Smooth muscle cell (in vitro differentiated cells): ENCODE data around the gene FZD10. TPM values are rescaled to one million over a fixed set of nuclear protein-coding genes. Genes with fewer than 3 reads are reported as not detected.

ENCODE experiments used
- DNase-seq: peaks from one replicate; lab custom pipeline; 2025; ENCODE audit not compliant: unreplicated experiment; lab: John Stamatoyannopoulos, UW
- H2AFZ ChIP-seq: fragments of 200-600 bp; sonication (generic); 2 replicates; pipeline ENCODE4 v1.6.0; 2016; ENCODE audit warnings: antibody characterized with exemption, low read depth, mild to moderate bottlenecking
- H3F3A ChIP-seq: fragments of 200-600 bp; sonication (generic); 2 replicates; pipeline ENCODE4 v1.6.0; 2017; ENCODE audit warnings: antibody characterized with exemption, low read depth
- H3K27ac ChIP-seq: fragments of 200-600 bp; sonication (generic); 2 replicates; pipeline ENCODE4 v1.5.1; 2016; ENCODE audit warnings: low read depth, mild to moderate bottlenecking
- H3K27me3 ChIP-seq: fragments of 200-600 bp; sonication (generic); 2 replicates; pipeline ENCODE4 v1.6.1; 2016; ENCODE audit warnings: low read depth, mild to moderate bottlenecking
- H3K36me3 ChIP-seq: fragments of 200-600 bp; sonication (generic); 2 replicates; pipeline ENCODE4 v1.5.1; 2016; ENCODE audit warnings: low read depth
- H3K4me1 ChIP-seq: fragments of 200-600 bp; sonication (generic); 2 replicates; pipeline ENCODE4 v1.5.1; 2016; ENCODE audit warnings: low read depth
- H3K4me2 ChIP-seq: fragments of 200-600 bp; sonication (generic); 2 replicates; pipeline ENCODE4 v1.6.0; 2016; ENCODE audit warnings: mild to moderate bottlenecking
- H3K4me3 ChIP-seq: fragments of 200-600 bp; sonication (generic); 2 replicates; pipeline ENCODE4 v1.5.1; 2016; ENCODE audit warnings: mild to moderate bottlenecking
- H3K79me2 ChIP-seq: fragments of 200-600 bp; sonication (generic); 2 replicates; pipeline ENCODE4 v1.6.0; 2016; ENCODE audit warnings: low read depth, mild to moderate bottlenecking
- H3K9ac ChIP-seq: fragments of 200-600 bp; sonication (generic); 2 replicates; pipeline ENCODE4 v1.6.0; 2016; ENCODE audit warnings: low read depth
- H3K9me3 ChIP-seq: fragments of 200-600 bp; sonication (generic); replicated peaks from 2 replicates; pipeline ENCODE4 v1.5.1; 2016; ENCODE audit warnings: low read depth
- H4K20me1 ChIP-seq: fragments of 200-600 bp; sonication (generic); 2 replicates; pipeline ENCODE4 v1.6.0; 2016; ENCODE audit warnings: low read depth
- WGBS: methylation state at CpG from one replicate; pipeline ENCODE4 v1.1.7; 2016; ENCODE audit warnings: low lambda C conversion rate; 5-methylcytosine and 5-hydroxymethylcytosine counted together
- polyA plus RNA-seq: library from polyadenylated mRNA; unstranded; fragments of >200 nt; fragmentation: Nextera tagmentation; extraction: Ambion mirVana; gene quantifications from 2 replicates; pipeline ENCODE4 v1.2.1, GENCODE V29; 2016
- total RNA-seq: library from RNA; depleted of rRNA; stranded (reverse); fragments of >200 nt; gene quantifications from 2 replicates; pipeline ENCODE4 v1.2.3, GENCODE V29; 2014
- TF ChIP-seq, protein P1 (sequence below): fragments of 200-600 bp; sonication (generic); IDR thresholded peaks from 2 replicates; pipeline ENCODE4 v1.5.1; 2017; ENCODE audit warnings: borderline replicate concordance, mild to moderate bottlenecking, antibody characterized with exemption; ENCODE audit not compliant: insufficient read depth, poor library complexity, severe bottlenecking

Gene FZD10, protein sequence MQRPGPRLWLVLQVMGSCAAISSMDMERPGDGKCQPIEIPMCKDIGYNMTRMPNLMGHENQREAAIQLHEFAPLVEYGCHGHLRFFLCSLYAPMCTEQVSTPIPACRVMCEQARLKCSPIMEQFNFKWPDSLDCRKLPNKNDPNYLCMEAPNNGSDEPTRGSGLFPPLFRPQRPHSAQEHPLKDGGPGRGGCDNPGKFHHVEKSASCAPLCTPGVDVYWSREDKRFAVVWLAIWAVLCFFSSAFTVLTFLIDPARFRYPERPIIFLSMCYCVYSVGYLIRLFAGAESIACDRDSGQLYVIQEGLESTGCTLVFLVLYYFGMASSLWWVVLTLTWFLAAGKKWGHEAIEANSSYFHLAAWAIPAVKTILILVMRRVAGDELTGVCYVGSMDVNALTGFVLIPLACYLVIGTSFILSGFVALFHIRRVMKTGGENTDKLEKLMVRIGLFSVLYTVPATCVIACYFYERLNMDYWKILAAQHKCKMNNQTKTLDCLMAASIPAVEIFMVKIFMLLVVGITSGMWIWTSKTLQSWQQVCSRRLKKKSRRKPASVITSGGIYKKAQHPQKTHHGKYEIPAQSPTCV
- total RNA-seq, result 1.6 and 1.7 TPM in 2 replicates
- 1.3 and 1.9 TPM in 2 replicates for polyA plus RNA-seq

DNA sequence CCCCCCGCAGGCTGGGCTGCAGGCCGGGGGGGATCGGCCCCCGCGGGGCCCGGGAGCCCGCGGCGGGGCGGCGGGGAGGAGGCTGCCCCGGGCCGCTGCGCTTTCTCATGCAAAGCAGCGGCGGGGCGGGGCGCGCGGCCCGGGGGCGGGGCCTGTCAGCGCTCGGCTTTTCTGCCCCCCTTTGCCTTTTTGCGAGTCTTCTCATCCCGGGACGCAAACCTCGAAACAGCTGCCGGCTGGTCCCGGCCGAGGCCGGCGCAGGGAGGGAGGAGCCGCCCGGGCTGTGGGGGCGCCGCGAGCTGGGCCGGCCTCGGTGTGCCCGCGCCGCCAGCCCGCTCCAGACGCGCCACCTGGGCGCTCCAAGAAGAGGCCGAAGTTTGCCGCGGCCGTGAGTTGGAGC, at the start of gene FZD10:
Gene FZD10 (plus strand): TSS at position 198 of the 400 bp plus-strand sequence. CDS start 479 bp downstream, outside the sequence.
- Histone ChIP-seq H3K4me2 (peak within 1 kb of the TSS; percentile 94), H4K20me1 (no peaks in the 10 kb centered on the region), H3K4me1 (peaks cover 8% of the 10 kb centered on the region), H3K36me3 (no peaks in the 10 kb centered on the region), H3K4me3 (peak within 1 kb of the TSS; percentile 56), H2AFZ (peak within 1 kb of the TSS; percentile 54), H3K27me3 (peaks cover 94% of the 10 kb centered on the region), H3K79me2 (no peaks in the 10 kb centered on the region), H3K9ac (no peak within 1 kb of the TSS), H3K27ac (no peak within 1 kb of the TSS), H3F3A (no peaks in the 10 kb centered on the region), H3K9me3 (no peaks in the 10 kb centered on the region)
- TF ChIP-seq, protein P1, sequence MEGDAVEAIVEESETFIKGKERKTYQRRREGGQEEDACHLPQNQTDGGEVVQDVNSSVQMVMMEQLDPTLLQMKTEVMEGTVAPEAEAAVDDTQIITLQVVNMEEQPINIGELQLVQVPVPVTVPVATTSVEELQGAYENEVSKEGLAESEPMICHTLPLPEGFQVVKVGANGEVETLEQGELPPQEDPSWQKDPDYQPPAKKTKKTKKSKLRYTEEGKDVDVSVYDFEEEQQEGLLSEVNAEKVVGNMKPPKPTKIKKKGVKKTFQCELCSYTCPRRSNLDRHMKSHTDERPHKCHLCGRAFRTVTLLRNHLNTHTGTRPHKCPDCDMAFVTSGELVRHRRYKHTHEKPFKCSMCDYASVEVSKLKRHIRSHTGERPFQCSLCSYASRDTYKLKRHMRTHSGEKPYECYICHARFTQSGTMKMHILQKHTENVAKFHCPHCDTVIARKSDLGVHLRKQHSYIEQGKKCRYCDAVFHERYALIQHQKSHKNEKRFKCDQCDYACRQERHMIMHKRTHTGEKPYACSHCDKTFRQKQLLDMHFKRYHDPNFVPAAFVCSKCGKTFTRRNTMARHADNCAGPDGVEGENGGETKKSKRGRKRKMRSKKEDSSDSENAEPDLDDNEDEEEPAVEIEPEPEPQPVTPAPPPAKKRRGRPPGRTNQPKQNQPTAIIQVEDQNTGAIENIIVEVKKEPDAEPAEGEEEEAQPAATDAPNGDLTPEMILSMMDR, result no peak
- DNase-seq, result no peak
- under 1% methylated on average over 22 of the region's 51 CpGs for WGBS

DNA sequence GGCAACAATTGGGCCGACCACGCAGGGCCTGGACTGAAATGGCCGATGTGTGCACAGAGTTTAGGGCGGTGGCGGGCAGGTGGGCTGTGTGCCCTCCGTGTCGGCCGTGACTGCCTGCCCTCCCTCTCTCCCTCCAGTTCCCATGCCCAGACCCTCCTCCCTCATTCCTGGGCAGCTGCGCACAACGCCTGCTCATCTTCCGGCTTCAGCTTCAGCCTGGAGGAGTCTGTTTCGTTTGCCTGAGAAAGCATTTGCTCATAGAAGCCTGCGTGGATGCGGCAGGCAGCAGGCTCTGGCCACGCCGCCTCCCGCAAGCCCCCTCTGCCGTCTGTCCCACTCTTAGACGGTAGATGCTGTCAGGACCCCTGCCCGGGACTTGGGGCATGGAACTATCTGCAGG, 47.3 kb upstream of the FZD10 start:
- DNase-seq, result no peak
- no peaks in the 10 kb centered on the region for H4K20me1 ChIP-seq
- H3K9ac ChIP-seq, result no peak overlapping the region
- H3K27me3 ChIP-seq, result peaks cover 4% of the 10 kb centered on the region
- H3K4me3 ChIP-seq, result no peak overlapping the region
- TF ChIP-seq, protein P1, result no peak
- H3K4me1 ChIP-seq, result peaks cover 14% of the 10 kb centered on the region
- H3K79me2 ChIP-seq, result no peaks in the 10 kb centered on the region
- no peaks in the 10 kb centered on the region for H3F3A ChIP-seq
- H3K4me2 ChIP-seq, result no peak overlapping the region
- H3K36me3 ChIP-seq, result no peaks in the 10 kb centered on the region
- no peak overlapping the region for H3K27ac ChIP-seq
- H3K9me3 ChIP-seq, result no peaks in the 10 kb centered on the region
- no peak overlapping the region for H2AFZ ChIP-seq
- 94% methylated on average over 20 of the region's 20 CpGs for WGBS

DNA sequence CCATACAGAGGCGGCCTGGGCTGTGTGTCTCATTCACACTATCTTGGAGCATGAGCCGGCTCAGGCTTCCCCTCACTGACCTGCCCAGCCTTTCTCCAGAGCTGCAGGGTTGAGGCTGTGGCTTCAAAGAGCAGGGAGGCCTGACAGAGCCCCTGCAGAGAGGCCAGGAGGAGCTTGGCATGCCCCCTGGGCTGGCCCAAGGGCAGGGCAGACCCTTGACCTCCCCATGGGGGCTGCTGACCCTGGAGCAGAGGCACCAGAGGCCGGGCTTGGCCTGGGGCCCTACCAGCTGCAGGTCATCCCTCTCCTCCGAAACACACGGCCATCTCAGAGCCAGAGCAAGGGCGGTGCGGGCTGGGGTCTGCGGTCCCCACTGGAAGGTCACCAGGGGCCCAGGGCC, 46.6 kb upstream of the FZD10 start:
- Histone ChIP-seq H2AFZ (no peak overlapping the region), H3K4me1 (peaks cover 14% of the 10 kb centered on the region), H3K4me3 (no peak overlapping the region), H3K27me3 (no peaks in the 10 kb centered on the region), H3K79me2 (no peaks in the 10 kb centered on the region), H3K4me2 (no peak overlapping the region), H3K27ac (no peak overlapping the region), H3K9me3 (no peaks in the 10 kb centered on the region), H3F3A (no peaks in the 10 kb centered on the region), H3K36me3 (no peaks in the 10 kb centered on the region), H4K20me1 (no peaks in the 10 kb centered on the region), H3K9ac (no peak overlapping the region)
- TF ChIP-seq, protein P1, result no peak
- WGBS, result 95% methylated on average over 5 of the region's 8 CpGs
- DNase-seq, result no peak
